ENCODE results near the gene MBL2. TPM values are rescaled to one million over a fixed set of nuclear protein-coding genes. Genes with fewer than 3 reads are reported as not detected.
A peak's percentile ranks its signal among the peaks of the same experiment; 100 is the strongest.

Gene MBL2
- total and polyA plus RNA-seq, 4 donors, result 36.2 to 222 (median 105) TPM

DNA sequence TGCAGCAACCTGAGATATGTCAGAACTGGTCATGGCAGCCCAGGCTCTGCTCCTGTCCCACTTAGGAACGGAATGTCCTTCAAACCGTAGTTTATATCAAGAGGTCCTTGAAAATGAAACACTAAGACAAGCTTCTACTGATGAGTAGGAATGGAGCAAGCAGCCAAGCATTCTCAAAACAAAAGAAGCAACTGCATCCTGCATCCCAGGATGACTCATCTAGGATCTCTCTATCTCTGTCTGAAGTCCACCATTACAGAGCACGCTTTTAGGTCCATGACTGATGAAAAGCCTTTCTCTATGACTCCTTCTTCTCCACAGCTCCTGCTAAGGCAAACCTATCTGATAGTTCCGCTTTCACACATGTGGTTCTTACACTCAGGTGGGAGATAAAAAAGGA lies 16.3 kb downstream of the MBL2 start:
- H3K4me1 ChIP-seq (ENCODE audit: control insufficient read depth in 4 of 4, insufficient read depth in 4 of 4, low read length in 3 of 4), result peaks cover 6 to 31% (median 22%) of the 10 kb centered on the region in 4 donors
- H3K4me3 ChIP-seq (ENCODE audit: low read depth in 1 of 3, low read length in 3 of 3), result no peak overlapping the region
- H3K36me3 ChIP-seq (ENCODE audit: control insufficient read depth in 4 of 4, insufficient read depth in 3 of 4, low read depth in 1 of 4, low read length in 3 of 4), result no peaks in the 10 kb centered on the region
- no peak for DNase-seq (ENCODE audit: low spot score)
- no peak for TF ChIP-seq EGR1 (IDR thresholded peaks at IDR 0.05; ENCODE audit: low read depth in 2 of 2)
- H3K9ac ChIP-seq (ENCODE audit: low read depth in 1 of 2, low read length in 2 of 2), result no peak overlapping the region
- WGBS, result 92% methylated on average over 4 of the region's 4 CpGs
- H3K9me3 ChIP-seq (ENCODE audit: control insufficient read depth in 4 of 4, low read length in 3 of 4), result no peaks in the 10 kb centered on the region
- H3K27me3 ChIP-seq (ENCODE audit: control insufficient read depth in 4 of 4, insufficient read depth in 4 of 4, low read length in 3 of 4), result no peaks in the 10 kb centered on the region
- no peak overlapping the region for H3K27ac ChIP-seq (ENCODE audit: low read depth in 1 of 2, low read length in 2 of 2)

DNA sequence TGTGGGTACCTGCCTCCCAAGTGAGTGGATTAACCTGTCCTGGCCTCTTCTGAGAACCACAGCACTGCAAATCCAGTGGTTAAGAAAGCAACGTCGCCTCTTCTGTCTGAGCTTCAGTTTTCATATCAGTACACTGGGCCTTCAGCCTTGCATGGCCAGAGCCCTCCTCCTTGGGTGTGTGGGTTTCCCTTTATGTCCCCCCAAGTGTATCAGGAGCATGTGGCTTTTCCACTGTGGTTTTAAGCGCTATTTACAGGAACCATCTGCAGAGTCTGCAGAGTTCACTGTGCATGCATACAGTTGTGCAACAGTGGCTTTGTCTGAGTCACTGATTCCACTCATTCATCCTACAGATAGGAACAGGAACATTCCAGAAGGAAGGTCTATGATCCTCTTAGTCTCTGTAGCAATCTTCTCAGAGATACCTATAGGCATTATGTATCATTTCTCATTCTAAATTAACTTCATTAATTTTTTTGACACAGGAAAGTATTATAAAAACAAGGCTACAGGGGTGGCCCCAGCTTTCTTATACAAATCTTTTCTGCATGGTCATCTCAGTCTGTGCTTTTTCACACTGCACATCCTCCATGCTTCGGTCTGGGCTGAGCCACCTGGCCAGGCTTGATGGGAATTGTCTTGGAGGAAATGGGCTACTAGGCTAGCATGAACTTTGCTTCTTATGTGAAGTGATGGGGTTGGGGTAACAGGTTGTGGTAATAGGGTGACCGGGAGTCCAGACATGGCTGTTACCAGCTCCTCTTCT lies 17.1 kb downstream of the MBL2 start:
- H3K27ac ChIP-seq (ENCODE audit: low read depth in 1 of 2, low read length in 2 of 2), result no peak overlapping the region
- H3K4me3 ChIP-seq (ENCODE audit: low read depth in 1 of 3, low read length in 3 of 3), result no peak overlapping the region
- H3K27me3 ChIP-seq (ENCODE audit: control insufficient read depth in 4 of 4, insufficient read depth in 4 of 4, low read length in 3 of 4), result no peaks in the 10 kb centered on the region
- no peak for DNase-seq (ENCODE audit: low spot score)
- H3K9me3 ChIP-seq (ENCODE audit: control insufficient read depth in 4 of 4, low read length in 3 of 4), result no peaks in the 10 kb centered on the region
- no peak overlapping the region for H3K9ac ChIP-seq (ENCODE audit: low read depth in 1 of 2, low read length in 2 of 2)
- whole genome bisulfite sequencing, result 85% methylated on average over 5 of the region's 5 CpGs
- no peaks in the 10 kb centered on the region for H3K36me3 ChIP-seq (ENCODE audit: control insufficient read depth in 4 of 4, insufficient read depth in 3 of 4, low read depth in 1 of 4, low read length in 3 of 4)
- peak; percentile 55 for TF ChIP-seq ZBTB33 (IDR thresholded peaks at IDR 0.05)
- no peak for TF ChIP-seq RAD21 (IDR thresholded peaks at IDR 0.05)
- TF ChIP-seq HNF4A (conservative IDR thresholded peaks at IDR 0.05), result peak in 1 of 2 donors; percentile 71
- TF ChIP-seq HNF4G (IDR thresholded peaks at IDR 0.05), result no peak
- TF ChIP-seq, protein P1, sequence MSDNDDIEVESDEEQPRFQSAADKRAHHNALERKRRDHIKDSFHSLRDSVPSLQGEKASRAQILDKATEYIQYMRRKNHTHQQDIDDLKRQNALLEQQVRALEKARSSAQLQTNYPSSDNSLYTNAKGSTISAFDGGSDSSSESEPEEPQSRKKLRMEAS (IDR thresholded peaks at IDR 0.05), result peak; percentile 82
- TF ChIP-seq NR2F2 (IDR thresholded peaks at IDR 0.05), result no peak
- peak in 1 of 2 donors; percentile 92 for TF ChIP-seq EGR1 (IDR thresholded peaks at IDR 0.05; ENCODE audit: low read depth in 2 of 2)
- peak; percentile 42 for TF ChIP-seq FOXA2 (IDR thresholded peaks at IDR 0.05)
- no peak for TF ChIP-seq FOXA1 (IDR thresholded peaks at IDR 0.05)
- peak; percentile 20 for TF ChIP-seq SP1 (IDR thresholded peaks at IDR 0.05)
- TF ChIP-seq GABPA (IDR thresholded peaks at IDR 0.05 in 1 of 2, conservative IDR thresholded peaks at IDR 0.05 in 1 of 2), result no peak
- TF ChIP-seq REST (IDR thresholded peaks at IDR 0.05), result no peak
- peak; percentile 97 for TF ChIP-seq ATF3 (IDR thresholded peaks at IDR 0.05)
- TF ChIP-seq TAF1 (conservative IDR thresholded peaks at IDR 0.05), result no peak
- TF ChIP-seq RXRA (IDR thresholded peaks at IDR 0.05), result peak; percentile 53 to 90
- TF ChIP-seq JUND (IDR thresholded peaks at IDR 0.05), result peak; percentile 98 to 99
- TF ChIP-seq, protein P2, sequence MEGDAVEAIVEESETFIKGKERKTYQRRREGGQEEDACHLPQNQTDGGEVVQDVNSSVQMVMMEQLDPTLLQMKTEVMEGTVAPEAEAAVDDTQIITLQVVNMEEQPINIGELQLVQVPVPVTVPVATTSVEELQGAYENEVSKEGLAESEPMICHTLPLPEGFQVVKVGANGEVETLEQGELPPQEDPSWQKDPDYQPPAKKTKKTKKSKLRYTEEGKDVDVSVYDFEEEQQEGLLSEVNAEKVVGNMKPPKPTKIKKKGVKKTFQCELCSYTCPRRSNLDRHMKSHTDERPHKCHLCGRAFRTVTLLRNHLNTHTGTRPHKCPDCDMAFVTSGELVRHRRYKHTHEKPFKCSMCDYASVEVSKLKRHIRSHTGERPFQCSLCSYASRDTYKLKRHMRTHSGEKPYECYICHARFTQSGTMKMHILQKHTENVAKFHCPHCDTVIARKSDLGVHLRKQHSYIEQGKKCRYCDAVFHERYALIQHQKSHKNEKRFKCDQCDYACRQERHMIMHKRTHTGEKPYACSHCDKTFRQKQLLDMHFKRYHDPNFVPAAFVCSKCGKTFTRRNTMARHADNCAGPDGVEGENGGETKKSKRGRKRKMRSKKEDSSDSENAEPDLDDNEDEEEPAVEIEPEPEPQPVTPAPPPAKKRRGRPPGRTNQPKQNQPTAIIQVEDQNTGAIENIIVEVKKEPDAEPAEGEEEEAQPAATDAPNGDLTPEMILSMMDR (IDR thresholded peaks at IDR 0.05; ENCODE audit: low read depth, low read length, missing input control), result no peak
- peak; percentile 56 for TF ChIP-seq YY1 (IDR thresholded peaks at IDR 0.05)
- H3K4me1 ChIP-seq (ENCODE audit: control insufficient read depth in 4 of 4, insufficient read depth in 4 of 4, low read length in 3 of 4), result peaks cover 7 to 28% (median 22%) of the 10 kb centered on the region in 4 donors
